Stomach (tissue), 19 donors: ENCODE data around the gene BPGM. TPM values are rescaled to one million over a fixed set of nuclear protein-coding genes. Genes with fewer than 3 reads are reported as not detected.

Experiments used
- DNase-seq, 2 donors: peaks; one replicate each; pipeline versions ENCODE4 v3.0.0 to v3.0.0-alpha.2; 2013 to 2019
- H3K27ac ChIP-seq, 5 donors: fragments of 200-600 bp in 4 of 5; sonication (generic) in 4 of 5; one replicate each; pipeline ENCODE4 v1.5.1; 2013 to 2019; ENCODE audit warnings: mild to moderate bottlenecking in 1 of 5, moderate library complexity in 1 of 5
- H3K27me3 ChIP-seq, 3 donors: fragments of 200-600 bp; sonication (generic); one replicate each; pipeline ENCODE4 v1.5.1; 2017 to 2019; ENCODE audit warnings: mixed run types in 1 of 3
- H3K36me3 ChIP-seq, 4 donors: fragments of 200-600 bp; sonication (generic); 1 replicate in 3 of 4; 2 replicates in 1 of 4; pipeline ENCODE4 v1.5.1; 2016 to 2019
- H3K4me1 ChIP-seq, 4 donors: fragments of 200-600 bp; sonication (generic); one replicate each; pipeline ENCODE4 v1.5.1; 2016 to 2019
- H3K4me3 ChIP-seq, 4 donors: fragments of 200-600 bp; sonication (generic) in 3 of 4; one replicate each; pipeline ENCODE4 v1.5.1; 2016 to 2019; ENCODE audit warnings: mild to moderate bottlenecking in 1 of 4
- H3K9me3 ChIP-seq, 4 donors: fragments of 200-600 bp; sonication (generic); one replicate each; pipeline ENCODE4 v1.5.1; 2016 to 2019
- EP300 ChIP-seq: sonication (generic); formaldehyde crosslinking; IDR thresholded peaks from one replicate; pipeline ENCODE4 v1.6.1; 2017; ENCODE audit warnings: antibody characterized with exemption
- POLR2A ChIP-seq, 4 donors: fragments of 450-650 bp; IDR thresholded peaks; one replicate each; pipeline ENCODE4 v1.6.1; 2016; ENCODE audit warnings: antibody characterized with exemption in 4 of 4, control low read depth in 2 of 4, mild to moderate bottlenecking in 1 of 4, moderate library complexity in 1 of 4
- POLR2AphosphoS5 ChIP-seq, 3 donors: sonication (generic); formaldehyde crosslinking; IDR thresholded peaks; one replicate each; pipeline ENCODE4 v1.6.1; 2016; ENCODE audit warnings: antibody characterized with exemption in 3 of 3
- WGBS, 5 donors: extraction: QIAGEN DNeasy Blood & Tissue Kit in 3 of 5; methylation state at CpG; one replicate each; pipeline versions ENCODE4 v1.1.5 to v1.1.7; 2013 to 2018; 5-methylcytosine and 5-hydroxymethylcytosine counted together
- intact Hi-C: fragments of 100-400 bp; cut with DNase I; formaldehyde crosslinking; loops from one replicate; pipeline ENCODE4 v1.15.1; 2023; ENCODE audit warnings: low total_unique reads
- long read RNA-seq, 10 donors: transcript quantifications; one replicate each; lab custom pipeline, GENCODE V29; 2026
- polyA plus RNA-seq, 3 donors: library from polyadenylated mRNA; stranded (reverse); fragments of 200-250 nt; gene quantifications; one replicate each; pipeline ENCODE4 v1.2.3, GENCODE V29; 2013
- total RNA-seq, 5 donors: library from RNA; depleted of rRNA; stranded (reverse); fragments of >200 nt; gene quantifications; one replicate each; pipeline versions ENCODE4 v1.1.0 to v1.2.3, GENCODE V29; 2014 to 2016
- TF ChIP-seq, protein P1 (sequence below), 7 experiments: fragments of 450-650 bp in 4 of 7; fragments of 200-600 bp in 3 of 7; sonication (generic) in 3 of 7; IDR thresholded peaks; one replicate each; pipeline ENCODE4 v1.5.1; 2016 to 2019; ENCODE audit warnings: antibody characterized with exemption in 7 of 7, control low read depth in 2 of 7, mild to moderate bottlenecking in 1 of 7
- donor health status: healthy with polysubstance abuse.
- donor health status: Bipolar disorder and iron deficiency.
- donor health status: healthy.

The BPGM gene
- total RNA-seq (10 to 100 TPM in 3 of 5 donors, 1 to 10 TPM in 2; 4.7 to 47.3 (median 20.2) TPM), polyA plus RNA-seq (10 to 100 TPM; 13.0 to 22.5 (median 19.4) TPM)
- long read RNA-seq, donor 1, transcript BPGM-201 (3 exons, 1,753 nt): major isoform, 5 of 5 reads
- long read RNA-seq, donor 1, partial matches to known transcripts: 0 of 5 reads
- long read RNA-seq, donor 1, other reads (novel, unspliced or antisense): 0 of 5 reads
- long read RNA-seq, donor 2, transcript BPGM-201 (3 exons, 1,753 nt): major isoform, 6 of 7 reads
- long read RNA-seq, donor 2, partial matches to known transcripts: 0 of 7 reads
- long read RNA-seq, donor 2, other reads (novel, unspliced or antisense): 0 of 7 reads
- long read RNA-seq, donor 3, transcript BPGM-201 (3 exons, 1,753 nt): major isoform, 6 of 6 reads
- long read RNA-seq, donor 3, partial matches to known transcripts: 0 of 6 reads
- long read RNA-seq, donor 3, other reads (novel, unspliced or antisense): 0 of 6 reads
- long read RNA-seq, donor 4: 0 reads
- long read RNA-seq, donor 5, transcript BPGM-201 (3 exons, 1,753 nt): major isoform, 7 of 7 reads
- long read RNA-seq, donor 5, partial matches to known transcripts: 0 of 7 reads
- long read RNA-seq, donor 5, other reads (novel, unspliced or antisense): 0 of 7 reads
- long read RNA-seq, donor 6, transcript BPGM-201 (3 exons, 1,753 nt): major isoform, 9 of 17 reads
- long read RNA-seq, donor 6, partial matches to known transcripts: 8 of 17 reads
- long read RNA-seq, donor 6, other reads (novel, unspliced or antisense): 0 of 17 reads
- long read RNA-seq, donor 7, transcript BPGM-201 (3 exons, 1,753 nt): major isoform, 6 of 6 reads
- long read RNA-seq, donor 7, partial matches to known transcripts: 0 of 6 reads
- long read RNA-seq, donor 7, other reads (novel, unspliced or antisense): 0 of 6 reads
- long read RNA-seq, donor 8, transcript BPGM-201 (3 exons, 1,753 nt): major isoform, 5 of 6 reads
- long read RNA-seq, donor 8, partial matches to known transcripts: 0 of 6 reads
- long read RNA-seq, donor 8, other reads (novel, unspliced or antisense): 0 of 6 reads
- long read RNA-seq, donor 9, transcript BPGM-201 (3 exons, 1,753 nt): major isoform, 7 of 7 reads
- long read RNA-seq, donor 9, partial matches to known transcripts: 0 of 7 reads
- long read RNA-seq, donor 9, other reads (novel, unspliced or antisense): 0 of 7 reads
- long read RNA-seq, donor 10, partial matches to known transcripts: 0 of 3 reads
- long read RNA-seq, donor 10, other reads (novel, unspliced or antisense): 0 of 3 reads

GRCh38 chr7:134646425-134647305 is at the start of gene BPGM:
Gene BPGM, plus strand, starts transcription at chr7:134646853. Its CDS starts 14,655 bp downstream, at chr7:134661508.
- no peaks in the 10 kb centered on the region for H3K36me3 ChIP-seq
- DNase-seq: peak; percentile 98 to 100
- peak within 1 kb of the TSS; percentile 61 to 89 (median 85) for H3K27ac ChIP-seq
- H3K27me3 ChIP-seq: no peaks in the 10 kb centered on the region
- H3K4me3 ChIP-seq: peak within 1 kb of the TSS; percentile 64 to 71 (median 64)
- H3K4me1 ChIP-seq: peaks cover 7 to 48% (median 25%) of the 10 kb centered on the region in 4 donors
- intact Hi-C loops: no loop called here
- no peaks in the 10 kb centered on the region for H3K9me3 ChIP-seq
- WGBS, 5 donors: 0 to 1% (median 0%) methylated on average over 34 to 36 of the region's 36 CpGs
- TF ChIP-seq POLR2A (IDR thresholded peaks at IDR 0.05): peak in 2 of 4 donors; percentile 88 to 97
- no peak for TF ChIP-seq EP300
- TF ChIP-seq, protein P1, sequence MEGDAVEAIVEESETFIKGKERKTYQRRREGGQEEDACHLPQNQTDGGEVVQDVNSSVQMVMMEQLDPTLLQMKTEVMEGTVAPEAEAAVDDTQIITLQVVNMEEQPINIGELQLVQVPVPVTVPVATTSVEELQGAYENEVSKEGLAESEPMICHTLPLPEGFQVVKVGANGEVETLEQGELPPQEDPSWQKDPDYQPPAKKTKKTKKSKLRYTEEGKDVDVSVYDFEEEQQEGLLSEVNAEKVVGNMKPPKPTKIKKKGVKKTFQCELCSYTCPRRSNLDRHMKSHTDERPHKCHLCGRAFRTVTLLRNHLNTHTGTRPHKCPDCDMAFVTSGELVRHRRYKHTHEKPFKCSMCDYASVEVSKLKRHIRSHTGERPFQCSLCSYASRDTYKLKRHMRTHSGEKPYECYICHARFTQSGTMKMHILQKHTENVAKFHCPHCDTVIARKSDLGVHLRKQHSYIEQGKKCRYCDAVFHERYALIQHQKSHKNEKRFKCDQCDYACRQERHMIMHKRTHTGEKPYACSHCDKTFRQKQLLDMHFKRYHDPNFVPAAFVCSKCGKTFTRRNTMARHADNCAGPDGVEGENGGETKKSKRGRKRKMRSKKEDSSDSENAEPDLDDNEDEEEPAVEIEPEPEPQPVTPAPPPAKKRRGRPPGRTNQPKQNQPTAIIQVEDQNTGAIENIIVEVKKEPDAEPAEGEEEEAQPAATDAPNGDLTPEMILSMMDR (IDR thresholded peaks at IDR 0.05): peak in 1 of 7 experiments; percentile 10
- TF ChIP-seq POLR2AphosphoS5 (IDR thresholded peaks at IDR 0.05): peak; percentile 98 to 100 (median 99)

DNA sequence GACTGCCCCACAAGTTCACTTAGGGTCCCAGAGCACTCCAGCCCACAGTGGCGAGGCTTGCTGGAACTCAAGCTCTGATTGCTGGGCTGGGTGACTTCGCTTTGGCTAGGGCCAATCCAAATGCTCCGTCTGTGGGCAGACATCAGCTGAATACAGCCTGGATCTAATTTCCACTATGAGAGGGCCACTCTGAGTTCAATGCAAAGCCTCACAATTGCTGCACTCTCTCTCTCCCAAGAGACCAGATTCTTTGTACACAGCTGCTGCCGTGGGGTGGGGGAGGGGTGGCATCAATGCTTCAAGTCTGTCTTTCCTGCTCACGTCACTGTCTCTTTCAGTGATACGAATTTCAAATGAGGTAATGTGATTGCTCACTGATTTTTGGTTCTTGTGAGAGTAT is 47.3 kb upstream of the BPGM start:
- TF ChIP-seq EP300 (no peak), POLR2AphosphoS5 (IDR thresholded peaks at IDR 0.05) (no peak), POLR2A (IDR thresholded peaks at IDR 0.05) (no peak)
- TF ChIP-seq, protein P1 (IDR thresholded peaks at IDR 0.05): no peak
- H3K4me1 ChIP-seq: peaks cover 0 to 18% (median 11%) of the 10 kb centered on the region in 4 donors
- H3K4me3 ChIP-seq: no peak overlapping the region
- no peaks in the 10 kb centered on the region for H3K36me3 ChIP-seq
- H3K9me3 ChIP-seq: no peaks in the 10 kb centered on the region
- H3K27me3 ChIP-seq: no peaks in the 10 kb centered on the region
- peak in 1 of 2 donors; percentile 14 for DNase-seq
- no peak overlapping the region for H3K27ac ChIP-seq
- 76 to 84% (median 82%) methylated on average over 6 of the region's 6 CpGs for WGBS, 5 donors
- intact Hi-C loops: no loop called here

- Histone ChIP-seq H3K9me3 (no peaks in the 10 kb centered on the region), H3K4me3 (no peak overlapping the region), H3K27me3 (no peaks in the 10 kb centered on the region), H3K4me1 (peaks cover 0 to 18% (median 10%) of the 10 kb centered on the region in 4 donors), H3K36me3 (no peaks in the 10 kb centered on the region), H3K27ac (no peak overlapping the region)
- DNase-seq: no peak
- TF ChIP-seq POLR2AphosphoS5 (IDR thresholded peaks at IDR 0.05) (no peak), POLR2A (IDR thresholded peaks at IDR 0.05) (no peak), EP300 (no peak)
- TF ChIP-seq, protein P1 (IDR thresholded peaks at IDR 0.05): no peak
- WGBS, 5 donors: 70 to 82% (median 76%) methylated on average over 4 of the region's 4 CpGs
- intact Hi-C loops: loop anchor here (5.0 kb wide), 1 partner anchor 84 kb away; no protein-coding TSS in a partner anchor
These were observed 45.2 kb upstream of the BPGM start for GRCh38 chr7:134601459-134601858.
